ENCODE results near the gene SORCS2.

Gene SORCS2

DNA sequence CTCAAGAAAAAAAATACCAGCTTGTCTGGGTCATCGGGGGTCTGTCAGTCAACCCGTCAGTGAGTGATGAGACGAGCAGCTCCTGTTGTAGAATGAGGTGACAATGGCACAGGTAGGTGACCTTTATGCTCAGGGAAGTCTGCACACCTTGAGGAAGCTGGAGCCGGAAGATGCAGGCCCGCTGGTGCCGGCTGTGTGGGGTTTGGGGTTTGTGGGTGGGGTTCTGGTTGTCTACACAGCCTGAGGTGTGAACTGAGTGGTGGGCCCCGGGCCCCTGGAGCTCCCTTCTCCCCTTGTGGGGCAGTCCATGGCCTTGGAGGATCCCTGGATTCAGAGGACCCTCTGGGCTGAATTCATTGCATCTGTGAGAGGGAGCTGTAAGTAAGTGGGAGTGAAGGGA lies 75.5 kb downstream of the SORCS2 start:
- no peak for DNase-seq (ENCODE audit: low read depth in 1 of 2, low spot score in 1 of 2)
- TF ChIP-seq JUND (IDR thresholded peaks at IDR 0.05; ENCODE audit: low read depth) = no peak
- in situ Hi-C loops (cut with HindIII; ENCODE audit: low pct_unique_long_range_greater_than_20kb, low sequenced_read_pairs) = no loop called here

DNA sequence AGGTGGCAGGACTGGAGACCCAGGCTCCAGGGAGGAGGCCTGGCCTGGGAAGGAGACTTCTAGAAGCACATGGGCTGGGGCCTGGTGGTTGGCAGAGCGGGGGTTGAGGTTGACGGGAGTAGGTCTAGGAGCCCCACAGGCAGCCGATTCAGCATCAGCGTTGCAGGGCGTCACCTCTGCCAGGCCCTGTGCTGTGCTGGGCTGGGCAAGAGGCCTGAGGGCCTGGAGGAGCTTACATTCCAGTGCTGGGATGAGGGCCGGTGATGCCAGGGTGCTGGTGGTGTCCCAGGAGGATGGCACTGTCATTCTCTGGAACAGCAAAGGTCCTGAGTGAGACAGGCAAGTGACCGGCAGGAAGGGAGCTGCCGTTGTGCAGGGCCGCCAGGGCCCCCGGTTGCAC lies 76.6 kb downstream of the SORCS2 start:
- no peak for TF ChIP-seq JUND (IDR thresholded peaks at IDR 0.05; ENCODE audit: low read depth)
- no peak for DNase-seq (ENCODE audit: low read depth in 1 of 2, low spot score in 1 of 2)
- in situ Hi-C loops (cut with HindIII; ENCODE audit: low pct_unique_long_range_greater_than_20kb, low sequenced_read_pairs) = no loop called here

GRCh38 chr4:7270121-7270520 lies 77.8 kb downstream of the SORCS2 start:
- in situ Hi-C loops (cut with HindIII; ENCODE audit: low pct_unique_long_range_greater_than_20kb, low sequenced_read_pairs) = no loop called here

DNA sequence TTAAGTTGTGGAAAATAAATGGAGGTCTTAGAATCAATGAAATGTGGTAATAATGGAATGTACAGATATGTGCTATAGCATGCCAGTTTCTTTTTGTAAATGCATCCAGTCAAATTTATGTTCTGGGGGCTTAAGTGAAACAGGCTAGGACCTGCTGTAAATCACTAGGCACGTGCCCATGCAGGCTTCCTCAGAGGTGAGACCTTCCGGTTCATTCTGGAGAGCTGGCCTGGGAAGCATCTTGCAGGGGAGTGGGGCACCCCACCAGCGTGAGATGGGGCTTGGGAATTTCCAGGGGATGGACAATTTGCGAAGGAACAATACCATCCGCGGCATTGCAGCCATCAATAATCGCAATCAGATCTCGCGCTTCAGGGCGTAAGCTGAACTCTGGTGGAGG lies 80.1 kb downstream of the SORCS2 start:
- TF ChIP-seq JUND (IDR thresholded peaks at IDR 0.05; ENCODE audit: low read depth) = no peak
- in situ Hi-C loops (cut with HindIII; ENCODE audit: low pct_unique_long_range_greater_than_20kb, low sequenced_read_pairs) = no loop called here
- DNase-seq (ENCODE audit: low read depth in 1 of 2, low spot score in 1 of 2) = no peak

More at GRCh38 chr4:7270121-7270520, 77.8 kb downstream of the SORCS2 start:
- DNase-seq (ENCODE audit: low read depth in 1 of 2, low spot score in 1 of 2) = no peak
- no peak for TF ChIP-seq JUND (IDR thresholded peaks at IDR 0.05; ENCODE audit: low read depth)

DNA sequence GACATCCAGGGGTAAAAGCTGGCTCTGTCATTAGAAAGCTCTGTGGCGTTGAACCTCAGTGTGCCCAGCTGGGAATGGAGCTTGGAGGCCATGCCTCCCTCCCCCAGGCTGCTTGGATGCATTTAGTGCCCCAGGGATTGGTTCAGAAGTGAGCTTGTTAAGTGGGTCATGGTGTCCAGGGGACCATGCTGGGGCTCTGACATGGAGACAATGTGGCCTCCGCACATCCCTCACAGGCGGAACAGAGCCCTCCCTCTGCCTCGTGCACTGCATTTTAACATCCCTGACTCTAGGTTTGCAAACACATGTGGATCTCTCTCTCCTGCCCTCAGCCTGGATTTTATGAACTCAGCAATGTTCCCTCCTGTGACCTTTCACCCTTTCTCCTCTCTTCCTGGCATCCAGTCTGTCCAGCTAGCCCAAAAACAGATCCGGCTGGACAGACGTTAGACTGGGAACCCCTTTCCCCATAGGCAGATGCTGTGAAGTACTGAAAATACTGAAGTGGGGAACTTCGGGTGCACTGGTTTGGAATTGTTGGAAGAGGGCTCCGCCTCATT lies 81.5 kb downstream of the SORCS2 start:
- no peak for TF ChIP-seq JUND (IDR thresholded peaks at IDR 0.05; ENCODE audit: low read depth)
- no peak for DNase-seq (ENCODE audit: low read depth in 1 of 2, low spot score in 1 of 2)
- in situ Hi-C loops (cut with HindIII; ENCODE audit: low pct_unique_long_range_greater_than_20kb, low sequenced_read_pairs) = no loop called here

- DNase-seq (ENCODE audit: low read depth in 1 of 2, low spot score in 1 of 2) = no peak
- in situ Hi-C loops (cut with HindIII; ENCODE audit: low pct_unique_long_range_greater_than_20kb, low sequenced_read_pairs) = no loop called here
- TF ChIP-seq JUND (IDR thresholded peaks at IDR 0.05; ENCODE audit: low read depth) = no peak
Measured at GRCh38 chr4:7275067-7275466, 82.7 kb downstream of the SORCS2 start.

DNA sequence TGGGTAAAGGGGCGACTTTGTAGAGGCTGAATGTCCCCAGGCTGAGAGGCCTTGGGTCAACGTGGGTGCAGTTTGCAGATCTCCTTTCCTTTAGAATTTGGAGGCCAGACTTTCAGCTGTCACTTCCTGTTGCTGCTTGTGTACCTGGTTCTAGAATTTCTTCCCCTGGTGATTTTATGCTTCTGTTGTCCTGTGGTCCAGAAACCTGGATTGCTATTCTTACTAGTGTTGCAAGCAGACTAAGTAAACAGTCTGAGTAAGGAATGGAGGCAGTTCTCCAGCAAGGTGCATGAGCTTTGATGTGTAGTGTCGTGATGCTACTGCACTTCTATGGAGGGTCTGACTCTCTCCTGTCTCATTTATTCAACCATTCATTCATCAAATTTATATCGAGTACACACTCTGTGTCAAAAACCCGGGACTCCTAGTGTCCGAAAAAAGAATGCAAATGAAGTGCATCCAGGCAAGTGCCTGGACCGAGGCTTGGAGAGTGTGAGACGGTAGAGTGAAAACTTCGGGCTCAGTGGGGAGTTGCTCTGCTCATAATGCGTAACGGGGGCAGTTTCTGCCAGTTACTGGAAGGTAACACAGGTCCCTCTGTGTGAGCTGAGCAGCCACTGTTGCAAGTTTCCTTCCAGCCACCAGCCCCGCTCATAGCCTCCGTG lies 83.3 kb downstream of the SORCS2 start:
- TF ChIP-seq JUND (IDR thresholded peaks at IDR 0.05; ENCODE audit: low read depth) = no peak
- DNase-seq (ENCODE audit: low read depth in 1 of 2, low spot score in 1 of 2) = no peak
- in situ Hi-C loops (cut with HindIII; ENCODE audit: low pct_unique_long_range_greater_than_20kb, low sequenced_read_pairs) = no loop called here

DNA sequence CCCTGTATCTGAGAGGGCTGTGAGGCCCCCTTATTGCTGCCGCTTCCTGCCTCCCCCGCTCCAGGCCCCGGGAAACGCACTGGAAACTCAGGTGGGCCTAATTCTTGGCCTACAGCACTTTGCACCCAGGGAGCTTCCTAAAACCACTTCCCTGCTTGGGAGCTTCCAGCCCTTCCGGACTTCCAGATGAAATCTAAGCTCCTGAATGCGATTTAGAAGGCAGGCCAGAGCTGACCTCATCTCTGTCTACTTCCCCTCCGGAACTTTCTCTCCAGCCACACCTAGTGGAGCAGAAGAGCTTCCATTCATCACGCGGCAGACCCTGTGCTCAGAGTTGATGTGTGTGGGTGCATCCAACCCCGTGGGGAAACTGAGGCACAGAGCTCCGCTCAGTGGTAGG lies 84.2 kb downstream of the SORCS2 start:
- DNase-seq (ENCODE audit: low read depth in 1 of 2, low spot score in 1 of 2) = no peak
- in situ Hi-C loops (cut with HindIII; ENCODE audit: low pct_unique_long_range_greater_than_20kb, low sequenced_read_pairs) = no loop called here
- TF ChIP-seq JUND (IDR thresholded peaks at IDR 0.05; ENCODE audit: low read depth) = no peak

DNA sequence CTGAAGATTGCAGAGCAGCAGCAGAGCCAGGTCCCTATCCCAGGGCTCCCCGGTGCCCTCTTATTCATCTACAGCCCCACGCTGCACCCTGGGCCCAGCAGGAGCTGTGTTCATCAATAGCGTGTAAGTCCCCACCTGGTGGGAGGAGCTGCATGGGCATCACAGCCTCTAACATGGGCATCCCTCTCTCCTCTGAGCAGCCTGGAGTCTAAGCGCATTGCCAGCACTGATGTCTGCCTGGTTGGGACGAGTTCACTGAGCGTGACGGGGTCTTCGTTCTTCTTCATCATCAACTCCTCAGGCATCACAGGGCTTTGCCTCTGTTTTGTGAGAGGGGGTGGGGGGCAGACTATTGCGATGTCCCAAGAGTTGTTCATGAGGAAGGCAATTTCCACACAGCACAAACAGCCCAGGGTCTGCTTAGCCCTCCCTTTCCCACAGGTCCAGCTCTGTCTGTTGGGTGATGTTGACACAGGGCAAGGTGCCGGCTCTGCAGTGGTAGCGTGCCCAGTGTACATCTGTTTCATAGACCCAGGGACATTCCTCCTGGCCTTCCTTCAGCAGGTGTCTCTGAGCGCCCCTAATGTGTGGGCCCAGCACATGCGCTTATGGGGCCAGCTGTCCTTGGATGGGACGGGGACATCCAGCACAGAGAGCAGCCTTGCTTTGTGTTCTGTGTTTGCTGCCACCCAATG lies 85.9 kb downstream of the SORCS2 start:
- DNase-seq (ENCODE audit: low read depth in 1 of 2, low spot score in 1 of 2) = no peak
- no peak for TF ChIP-seq JUND (IDR thresholded peaks at IDR 0.05; ENCODE audit: low read depth)
- in situ Hi-C loops (cut with HindIII; ENCODE audit: low pct_unique_long_range_greater_than_20kb, low sequenced_read_pairs) = no loop called here

DNA sequence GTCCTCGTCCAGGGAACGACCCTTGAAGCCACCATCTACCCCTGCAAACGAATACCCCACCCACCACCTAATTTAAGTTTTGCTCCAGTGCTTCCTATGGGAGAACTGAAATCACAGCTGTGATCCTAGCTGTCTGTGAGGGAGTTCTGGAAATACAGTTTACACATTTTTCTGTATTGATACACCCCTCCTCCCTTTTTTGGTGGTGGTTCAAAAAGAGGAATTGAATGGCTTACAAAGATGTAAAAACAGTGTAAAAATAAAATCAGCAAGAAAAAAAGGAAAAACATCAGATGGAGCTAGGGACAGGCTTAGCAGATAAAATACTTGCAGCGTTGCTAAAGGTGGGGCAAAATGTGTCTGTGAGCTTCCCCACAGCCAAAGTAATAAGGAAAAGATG lies 86.6 kb downstream of the SORCS2 start:
- in situ Hi-C loops (cut with HindIII; ENCODE audit: low pct_unique_long_range_greater_than_20kb, low sequenced_read_pairs) = no loop called here
- DNase-seq (ENCODE audit: low read depth in 1 of 2, low spot score in 1 of 2) = no peak
- no peak for TF ChIP-seq JUND (IDR thresholded peaks at IDR 0.05; ENCODE audit: low read depth)

- no peak for DNase-seq (ENCODE audit: low read depth in 1 of 2, low spot score in 1 of 2)
- in situ Hi-C loops (cut with HindIII; ENCODE audit: low pct_unique_long_range_greater_than_20kb, low sequenced_read_pairs) = no loop called here
- no peak for TF ChIP-seq JUND (IDR thresholded peaks at IDR 0.05; ENCODE audit: low read depth)
Measured at GRCh38 chr4:7279902-7280301, 87.6 kb downstream of the SORCS2 start.

DNA sequence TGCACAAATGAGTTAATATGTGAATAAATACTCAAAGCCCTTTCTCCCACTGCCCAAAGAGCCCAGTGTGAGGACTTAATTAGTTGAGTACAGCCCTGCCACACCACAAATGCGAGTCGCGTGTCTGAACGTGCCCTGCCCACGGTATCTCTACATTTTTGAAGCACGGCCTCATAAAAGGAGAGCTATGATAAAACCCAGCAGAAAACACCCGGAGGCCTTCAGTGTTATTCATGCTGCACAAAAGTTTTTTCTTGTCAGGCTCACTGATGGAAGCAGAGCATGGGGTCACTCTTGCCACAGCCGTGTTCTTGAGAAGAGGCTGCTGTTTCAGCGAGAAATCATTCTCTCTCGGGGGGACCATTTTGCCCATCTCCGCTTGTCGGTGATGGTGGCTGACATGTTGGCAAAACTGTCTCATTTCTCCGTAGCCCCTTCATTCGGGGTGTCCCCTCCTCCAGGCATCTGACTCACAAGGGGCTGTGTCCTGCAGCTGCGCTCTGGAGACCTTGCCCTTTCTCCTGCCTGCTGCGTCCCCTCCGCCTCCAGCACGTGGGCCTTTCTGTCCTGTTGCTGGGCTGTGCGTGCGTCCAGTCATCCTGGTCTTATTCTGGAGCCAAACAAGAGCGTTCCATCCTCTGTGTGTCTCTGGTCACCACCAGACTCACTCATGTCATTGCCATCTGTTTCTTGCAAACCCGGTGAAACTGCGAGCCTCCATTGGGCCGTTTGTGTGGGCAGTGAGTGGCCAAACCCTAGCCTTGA lies 88.8 kb downstream of the SORCS2 start:
- no peak for DNase-seq (ENCODE audit: low read depth in 1 of 2, low spot score in 1 of 2)
- TF ChIP-seq JUND (IDR thresholded peaks at IDR 0.05; ENCODE audit: low read depth) = no peak
- in situ Hi-C loops (cut with HindIII; ENCODE audit: low pct_unique_long_range_greater_than_20kb, low sequenced_read_pairs) = no loop called here

Measured in T47D (cell line).